ENCODE measurements around the gene HRC.
A peak's percentile ranks its signal among the peaks of the same experiment; 100 is the strongest.

DNA sequence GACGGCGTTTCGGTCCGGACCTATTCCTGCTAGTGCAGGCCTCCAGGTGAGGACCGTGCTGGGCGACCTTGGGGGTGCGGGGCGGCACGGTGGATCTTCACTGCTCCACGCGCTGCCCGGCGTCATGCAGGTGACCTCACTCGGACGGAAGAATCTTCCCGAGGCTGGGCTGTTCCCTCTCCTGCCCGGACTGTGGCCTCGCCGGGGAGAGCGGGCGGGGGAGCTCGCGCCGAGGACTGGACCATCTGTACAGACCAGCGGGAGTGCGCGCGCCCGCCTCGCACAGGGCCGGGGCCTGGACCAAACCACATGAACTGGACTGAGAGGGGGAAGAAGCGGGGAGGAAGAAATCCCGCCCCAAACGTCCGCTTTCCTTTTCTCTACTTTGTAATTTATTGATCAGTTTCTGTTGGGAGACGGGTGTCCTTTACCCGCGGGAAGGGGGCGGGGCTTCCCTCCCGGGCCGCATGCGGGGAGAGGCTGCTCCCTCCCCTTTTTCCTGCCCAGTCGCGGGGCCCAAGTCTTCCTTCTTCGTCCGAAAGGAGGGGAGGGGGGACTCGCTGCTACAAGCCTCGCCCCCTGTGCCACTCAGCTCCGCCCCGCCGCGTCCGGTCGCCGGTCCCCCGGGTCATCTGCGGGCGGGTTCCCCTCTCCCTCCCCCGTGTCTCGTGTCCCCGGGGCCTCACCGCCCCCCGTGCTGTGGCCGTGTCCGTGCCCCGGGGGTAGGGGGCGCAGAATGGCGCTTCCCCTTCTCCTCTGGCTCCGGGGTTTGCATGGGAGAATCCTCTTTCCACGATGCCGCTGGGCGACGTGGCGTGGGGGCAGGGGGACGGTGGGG, 4.9 kb downstream of the HRC start:
- TF ChIP-seq, protein P1, sequence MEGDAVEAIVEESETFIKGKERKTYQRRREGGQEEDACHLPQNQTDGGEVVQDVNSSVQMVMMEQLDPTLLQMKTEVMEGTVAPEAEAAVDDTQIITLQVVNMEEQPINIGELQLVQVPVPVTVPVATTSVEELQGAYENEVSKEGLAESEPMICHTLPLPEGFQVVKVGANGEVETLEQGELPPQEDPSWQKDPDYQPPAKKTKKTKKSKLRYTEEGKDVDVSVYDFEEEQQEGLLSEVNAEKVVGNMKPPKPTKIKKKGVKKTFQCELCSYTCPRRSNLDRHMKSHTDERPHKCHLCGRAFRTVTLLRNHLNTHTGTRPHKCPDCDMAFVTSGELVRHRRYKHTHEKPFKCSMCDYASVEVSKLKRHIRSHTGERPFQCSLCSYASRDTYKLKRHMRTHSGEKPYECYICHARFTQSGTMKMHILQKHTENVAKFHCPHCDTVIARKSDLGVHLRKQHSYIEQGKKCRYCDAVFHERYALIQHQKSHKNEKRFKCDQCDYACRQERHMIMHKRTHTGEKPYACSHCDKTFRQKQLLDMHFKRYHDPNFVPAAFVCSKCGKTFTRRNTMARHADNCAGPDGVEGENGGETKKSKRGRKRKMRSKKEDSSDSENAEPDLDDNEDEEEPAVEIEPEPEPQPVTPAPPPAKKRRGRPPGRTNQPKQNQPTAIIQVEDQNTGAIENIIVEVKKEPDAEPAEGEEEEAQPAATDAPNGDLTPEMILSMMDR (IDR thresholded peaks at IDR 0.05; ENCODE audit: extremely low read depth in 1 of 2, insufficient read depth in 1 of 2, low read depth in 1 of 2, low read length in 2 of 2), result no peak
- TF ChIP-seq POLR2A (IDR thresholded peaks at IDR 0.05; ENCODE audit: low read depth, low read length), result peak; percentile 41
- TF ChIP-seq, protein P2, sequence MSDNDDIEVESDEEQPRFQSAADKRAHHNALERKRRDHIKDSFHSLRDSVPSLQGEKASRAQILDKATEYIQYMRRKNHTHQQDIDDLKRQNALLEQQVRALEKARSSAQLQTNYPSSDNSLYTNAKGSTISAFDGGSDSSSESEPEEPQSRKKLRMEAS (IDR thresholded peaks at IDR 0.05; ENCODE audit: insufficient read depth, insufficient read length), result no peak
- TF ChIP-seq EZH2 (IDR thresholded peaks at IDR 0.05; ENCODE audit: borderline replicate concordance, low read depth, low read length, severe bottlenecking), result no peak
- peak; percentile 30 for TF ChIP-seq POLR2AphosphoS5 (IDR thresholded peaks at IDR 0.05; ENCODE audit: insufficient read depth, low read depth, low read length)
- no peak for TF ChIP-seq FOS (IDR thresholded peaks at IDR 0.05; ENCODE audit: borderline replicate concordance, insufficient read depth, low read length)
- no peak for TF ChIP-seq GATA2 (IDR thresholded peaks at IDR 0.05; ENCODE audit: insufficient read depth, insufficient read length, low read depth, low read length)

Measured in endothelial cell of umbilical vein (primary cell).